K562 (cell line): ENCODE data around the gene CMSS1. TPM values are rescaled to one million over a fixed set of nuclear protein-coding genes. Genes with fewer than 3 reads are reported as not detected.

Experiments used
- ATAC-seq: fragments of 200-7000 bp; cut with Tn5 transposase; 3 replicates; pipeline ENCODE4 v1.9.1; 2020; ENCODE audit warnings: moderate library complexity
- BruUV-seq: library from RNA; stranded (reverse); fragments of 400-500 nt; replicated peaks from 2 replicates; lab custom pipeline; 2021; lab: Mats Ljungman, UMichigan
- CTCF ChIA-PET: fragments of 300-600 bp; formaldehyde crosslinking; extraction: SDS; loops from one replicate; lab custom pipeline; 2021; ENCODE audit warnings: low intra/inter-chr PET ratio; lab: Yijun Ruan, JAX
- POLR2A ChIA-PET: fragments of 300-600, 350-650 bp; sonication (Branson Sonifier 250); formaldehyde crosslinking; extraction: SDS; loops from one replicate; lab custom pipeline; 2021; ENCODE audit warnings: antibody characterized with exemption, inconsistent platforms; lab: Yijun Ruan, JAX
- DNase-seq, 4 experiments: peaks; one replicate each; pipeline versions ENCODE4 v3.0.0 to v3.0.0-alpha.2; 2011 to 2018; ENCODE audit warnings: low spot score in 3 of 4, mixed read lengths in 3 of 4; ENCODE audit errors: extremely low read depth in 1 of 4
- FAIRE-seq: peaks from 2 replicates; lab custom pipeline; 2011; peaks lifted over from hg19 to GRCh38; lab: Jason Lieb, UNC
- H2AFZ ChIP-seq: 2 replicates; pipeline ENCODE4 v1.6.0; 2011; ENCODE audit warnings: low read depth, low read length, control low read depth, inconsistent platforms
- H3K27ac ChIP-seq: fragments of 200-600 bp; 3 replicates; pipeline ENCODE4 v1.8.0; 2011; ENCODE audit warnings: low read depth, mild to moderate bottlenecking, control low read depth, inconsistent platforms, low read length, moderate library complexity, mixed read lengths; ENCODE audit errors: extremely low read depth
- H3K27me3 ChIP-seq, 2 experiments: fragments of 300-600 bp in 1 of 2; 2 replicates in 1 of 2; 3 replicates in 1 of 2; pipeline versions ENCODE4 v1.6.0 to v1.8.0; 2011; ENCODE audit warnings: inconsistent platforms in 2 of 2, low read length in 2 of 2, mild to moderate bottlenecking in 1 of 2, mixed read lengths in 1 of 2, moderate library complexity in 1 of 2; ENCODE audit not compliant: control insufficient read depth in 2 of 2, insufficient read depth in 2 of 2
- H3K36me3 ChIP-seq: fragments of 300-600 bp; 3 replicates; pipeline ENCODE4 v1.8.0; 2011; ENCODE audit warnings: mild to moderate bottlenecking, low read length, inconsistent platforms; ENCODE audit not compliant: control insufficient read depth, insufficient read depth
- H3K4me1 ChIP-seq, 2 experiments: fragments of 200-600 bp in 1 of 2; replicated peaks in 1 of 2; 2 replicates in 1 of 2; 3 replicates in 1 of 2; pipeline versions ENCODE4 v1.5.1 to v1.8.0; 2011; ENCODE audit warnings: inconsistent platforms in 2 of 2, low read length in 2 of 2, mild to moderate bottlenecking in 1 of 2, mixed read lengths in 1 of 2, moderate library complexity in 1 of 2; ENCODE audit not compliant: control insufficient read depth in 2 of 2, insufficient read depth in 2 of 2
- H3K4me2 ChIP-seq: 2 replicates; pipeline ENCODE4 v1.6.1; 2011; ENCODE audit warnings: low read length, control low read depth, inconsistent platforms, mixed read lengths; ENCODE audit not compliant: insufficient read depth
- H3K4me3 ChIP-seq: fragments of 200-600 bp; sonication (generic), shearing (Covaris generic); 2 replicates; pipeline ENCODE4 v1.5.1; 2016; ENCODE audit warnings: control low read depth, inconsistent platforms
- H3K79me2 ChIP-seq: fragments of 200-600 bp; 3 replicates; pipeline ENCODE4 v1.8.0; 2011; ENCODE audit warnings: low read length, inconsistent platforms; ENCODE audit not compliant: control insufficient read depth, insufficient read depth
- H3K9ac ChIP-seq, 2 experiments: 2 replicates each; pipeline versions ENCODE4 v1.6.0 to v1.6.1; 2011; ENCODE audit warnings: low read depth in 2 of 2, low read length in 2 of 2, control low read depth in 1 of 2, inconsistent platforms in 1 of 2, mild to moderate bottlenecking in 1 of 2, mixed read lengths in 1 of 2; ENCODE audit not compliant: insufficient read depth in 1 of 2
- H3K9me1 ChIP-seq: one replicate; pipeline ENCODE4 v1.6.0; 2011; ENCODE audit warnings: inconsistent platforms, mild to moderate bottlenecking, low read length, moderate library complexity; ENCODE audit not compliant: control insufficient read depth, insufficient read depth
- H3K9me3 ChIP-seq: replicated peaks from 2 replicates; pipeline ENCODE4 v1.5.1; 2011; ENCODE audit warnings: low read depth, low read length, inconsistent platforms; ENCODE audit not compliant: control insufficient read depth, insufficient read depth
- H4K20me1 ChIP-seq: replicated peaks from 2 replicates; pipeline ENCODE4 v1.6.1; 2011; ENCODE audit warnings: low read length, inconsistent platforms, mixed read lengths; ENCODE audit not compliant: control insufficient read depth, insufficient read depth
- ARNT ChIP-seq, 2 experiments: fragments of 450-650 bp; IDR thresholded peaks; 2 replicates each; pipeline ENCODE4 v1.6.1; 2016; ENCODE audit warnings: mild to moderate bottlenecking in 1 of 2
- CXXC5 ChIP-seq: fragments of 250-450 bp; sonication (Bioruptor Pico); IDR thresholded peaks from 2 replicates; pipeline ENCODE4 v1.8.0; 2022; ENCODE audit warnings: inconsistent platforms, mild to moderate bottlenecking, moderate library complexity
- FUS ChIP-seq: fragments of 200-400 bp; formaldehyde crosslinking; optimal IDR thresholded peaks from 2 replicates; pipeline ENCODE3; 2017; ENCODE audit warnings: low read depth, low read length
- NKRF ChIP-seq: fragments of 450-650 bp; IDR thresholded peaks from 2 replicates; pipeline ENCODE4 v1.6.1; 2016; ENCODE audit warnings: borderline replicate concordance
- SAFB ChIP-seq: fragments of 200-400 bp; formaldehyde crosslinking; IDR thresholded peaks from 2 replicates; pipeline ENCODE4 v1.6.1; 2017; ENCODE audit warnings: low read depth, low read length, borderline replicate concordance
- SRSF1 ChIP-seq: fragments of 200-400 bp; formaldehyde crosslinking; IDR thresholded peaks from 2 replicates; pipeline ENCODE4 v1.6.1; 2017; ENCODE audit warnings: mild to moderate bottlenecking, low read depth, low read length, moderate library complexity
- TFAP4 ChIP-seq: sonication (generic); formaldehyde crosslinking; IDR thresholded peaks from 2 replicates; pipeline ENCODE4 v1.8.0; 2022; ENCODE audit warnings: missing genetic modification reagents, mild to moderate bottlenecking, moderate library complexity, borderline replicate concordance
- ZFP30 ChIP-seq: fragments of 250-450 bp; sonication (Bioruptor Pico); IDR thresholded peaks from 2 replicates; pipeline ENCODE4 v1.8.0; 2022; ENCODE audit warnings: moderate library complexity, mild to moderate bottlenecking, inconsistent platforms, borderline replicate concordance
- ZNF143 ChIP-seq: sonication (generic); formaldehyde crosslinking; IDR thresholded peaks from 2 replicates; pipeline ENCODE4 v1.9.0; 2022; ENCODE audit warnings: mild to moderate bottlenecking, missing genetic modification reagents
- ZNF217 ChIP-seq: sonication (generic); formaldehyde crosslinking; IDR thresholded peaks from 2 replicates; pipeline ENCODE4 v1.8.0; 2022; ENCODE audit warnings: mild to moderate bottlenecking, missing genetic modification reagents
- ZNF830 ChIP-seq: fragments of 250-450 bp; sonication (Bioruptor Pico); IDR thresholded peaks from 2 replicates; pipeline ENCODE4 v1.5.0; 2021; ENCODE audit warnings: mild to moderate bottlenecking
- WGBS: fragments of 100-300 bp; shearing (Covaris generic); methylation state at CpG from one replicate; pipeline ENCODE4 v1.1.6; 2016; ENCODE audit warnings: low coverage, mixed read lengths; ENCODE audit not compliant: insufficient coverage; ENCODE audit errors: missing lambda C conversion rate; 5-methylcytosine and 5-hydroxymethylcytosine counted together
- in situ Hi-C: fragments of 300-500 bp; cut with MboI; formaldehyde crosslinking; loops from 4 replicates; pipeline ENCODE4 v1.15.0; 2018; ENCODE audit warnings: inconsistent platforms, mixed read lengths
- intact Hi-C: fragments of 100-400 bp; cut with micrococcal nuclease; formaldehyde crosslinking; loops from 2 replicates; pipeline ENCODE4 v1.14.2; 2022
- polyA plus RNA-seq, 8 experiments: library from polyadenylated mRNA; depleted of rRNA in 4 of 8; stranded (reverse) in 5 of 8; unstranded in 3 of 8; fragments of >200 nt; fragmentation: Nextera tagmentation in 2 of 8; fragmentation: Illumina TruSeq in 1 of 8; extraction: Ambion mirVana in 2 of 8; extraction: Trizol in 1 of 8; gene quantifications; 2 replicates each; pipeline versions ENCODE4 v1.2.1 to v1.2.3, GENCODE V29; 2011 to 2014; ENCODE audit warnings: inconsistent platforms in 1 of 8, missing spikeins in 1 of 8
- total RNA-seq, 7 experiments: library from RNA; depleted of rRNA in 6 of 7; stranded (reverse); fragments of >200 nt in 6 of 7; fragmentation: Illumina TruSeq in 2 of 7; extraction: Trizol in 2 of 7; gene quantifications; 2 replicates each; pipeline versions ENCODE4 v1.2.1 to v1.2.3, GENCODE V29; 2011 to 2021; ENCODE audit warnings: low replicate concordance in 1 of 7

The CMSS1 gene
- total and polyA plus RNA-seq, 9 of the 15 experiments (the other 6 are each of a cell fraction or from before 2014, with no cell fraction given), result 46.9 to 109 (median 72.3) TPM

- no peak for FAIRE-seq
- intact Hi-C loops (no loop called here), in situ Hi-C loops (no loop called here)
- BruUV-seq, result no TSS peak
- TF ChIP-seq SRSF1, result no peak
- no peak for TF ChIP-seq SAFB
- TF ChIP-seq ZNF217 (CRISPR knock-in tag), result no peak
- no peak for TF ChIP-seq ZNF830 (CRISPR knock-in tag)
- TF ChIP-seq ZFP30 (CRISPR knock-in tag), result no peak
- TF ChIP-seq CXXC5, result no peak
- no peak for TF ChIP-seq ZNF143
- TF ChIP-seq FUS, result no peak
- TF ChIP-seq TFAP4 (CRISPR knock-in tag), result no peak
- no peak for TF ChIP-seq NKRF
- no peak for TF ChIP-seq ARNT (IDR thresholded peaks at IDR 0.05)
- Histone ChIP-seq H3K79me2 (no peaks in the 10 kb centered on the region), H3K36me3 (peaks cover 18% of the 10 kb centered on the region; the same call in 2 of the 3 replicates), H3K4me1 (no peaks in the 10 kb centered on the region; a peak in 1 of 5 replicates), H3K4me2 (no peak overlapping the region), H2AFZ (no peak overlapping the region), H3K4me3 (no peak overlapping the region), H3K9me1 (no peaks in the 10 kb centered on the region), H3K27me3 (no peaks in the 10 kb centered on the region), H3K9me3 (no peaks in the 10 kb centered on the region), H3K9ac (no peak overlapping the region), H3K27ac (no peak overlapping the region), H4K20me1 (no peaks in the 10 kb centered on the region)
- POLR2A ChIA-PET, result interaction anchor here (0.6 to 0.8 kb wide), 3 partner anchors 8 to 86 kb away, joined by 3 to 4 read pairs (median 3); no protein-coding TSS in a partner anchor
- 100% methylated on average over 2 of the region's 3 CpGs for WGBS
- no peak for ATAC-seq
- DNase-seq, result no peak
- CTCF ChIA-PET, result no interaction called here
Observed at GRCh38 chr3:100170486-100170885, 352.8 kb downstream of the CMSS1 start.
